ENCODE data around the gene ADCY9.

ADCY9 gene

DNA sequence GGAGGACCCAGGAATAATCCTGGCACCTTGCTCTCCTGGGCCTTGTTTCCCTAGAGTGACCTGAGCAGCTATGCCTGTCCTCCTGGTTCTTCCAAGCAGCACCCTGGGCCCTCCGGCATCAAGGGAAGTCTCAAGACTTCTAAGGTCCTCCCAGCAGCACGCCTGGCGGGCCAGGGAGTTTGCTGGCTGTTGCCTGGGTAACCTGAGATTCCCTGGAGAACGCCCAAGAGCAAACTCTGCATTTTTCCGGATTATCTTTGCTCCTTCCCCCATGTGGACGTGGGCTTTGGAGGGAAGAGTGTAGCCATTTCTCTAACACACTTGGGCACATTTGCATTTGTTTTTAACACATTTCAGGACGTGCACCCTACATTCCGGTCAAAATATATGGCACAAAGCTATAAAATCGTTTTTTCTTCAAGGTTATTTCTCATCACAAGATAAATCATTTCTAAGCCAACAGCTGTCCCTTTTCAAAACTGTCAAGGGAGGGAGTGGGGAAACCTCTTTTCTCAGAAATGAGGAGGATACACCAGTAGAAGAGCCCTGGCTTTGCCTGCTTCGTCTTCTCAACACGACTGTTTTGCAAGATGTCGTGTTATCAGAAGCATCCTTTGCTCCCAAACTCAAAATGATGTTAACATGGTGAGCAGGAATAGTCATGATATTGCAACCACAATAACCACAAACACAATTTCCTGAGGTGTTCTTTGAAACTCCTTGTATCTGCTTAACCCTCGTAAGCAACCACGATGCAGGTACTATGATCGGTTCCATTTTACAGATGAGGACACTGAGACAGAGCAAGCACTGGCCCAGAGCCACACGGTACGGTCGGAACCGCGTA, 116.5 kb downstream of the ADCY9 start:
- DNase-seq, result no peak

GRCh38 chr16:3998793-3999478, 117.3 kb downstream of the ADCY9 start:
- DNase-seq, result no peak

GRCh38 chr16:3997231-3997841, 118.9 kb downstream of the ADCY9 start:
- no peak for DNase-seq

DNA sequence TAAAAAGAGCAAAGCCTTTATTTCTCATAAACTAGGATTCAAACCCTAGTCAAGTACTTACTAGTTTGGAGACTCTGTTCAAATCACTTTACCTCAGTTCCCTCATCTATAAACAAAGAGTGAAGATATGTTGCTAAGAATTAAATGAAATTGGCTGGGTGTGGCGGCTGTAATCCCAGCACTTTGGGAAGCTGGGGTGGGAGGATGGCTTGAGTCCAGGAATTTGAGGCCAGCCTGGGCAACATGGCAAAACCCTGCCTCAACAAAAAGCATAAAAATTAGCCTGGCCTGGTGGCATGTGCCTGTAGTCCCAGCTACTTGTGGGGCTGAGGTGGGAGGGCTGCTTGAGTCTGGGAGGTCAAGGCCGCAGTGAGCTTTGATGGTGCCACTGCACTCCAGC, 121.2 kb downstream of the ADCY9 start:
- DNase-seq, result no peak

DNA sequence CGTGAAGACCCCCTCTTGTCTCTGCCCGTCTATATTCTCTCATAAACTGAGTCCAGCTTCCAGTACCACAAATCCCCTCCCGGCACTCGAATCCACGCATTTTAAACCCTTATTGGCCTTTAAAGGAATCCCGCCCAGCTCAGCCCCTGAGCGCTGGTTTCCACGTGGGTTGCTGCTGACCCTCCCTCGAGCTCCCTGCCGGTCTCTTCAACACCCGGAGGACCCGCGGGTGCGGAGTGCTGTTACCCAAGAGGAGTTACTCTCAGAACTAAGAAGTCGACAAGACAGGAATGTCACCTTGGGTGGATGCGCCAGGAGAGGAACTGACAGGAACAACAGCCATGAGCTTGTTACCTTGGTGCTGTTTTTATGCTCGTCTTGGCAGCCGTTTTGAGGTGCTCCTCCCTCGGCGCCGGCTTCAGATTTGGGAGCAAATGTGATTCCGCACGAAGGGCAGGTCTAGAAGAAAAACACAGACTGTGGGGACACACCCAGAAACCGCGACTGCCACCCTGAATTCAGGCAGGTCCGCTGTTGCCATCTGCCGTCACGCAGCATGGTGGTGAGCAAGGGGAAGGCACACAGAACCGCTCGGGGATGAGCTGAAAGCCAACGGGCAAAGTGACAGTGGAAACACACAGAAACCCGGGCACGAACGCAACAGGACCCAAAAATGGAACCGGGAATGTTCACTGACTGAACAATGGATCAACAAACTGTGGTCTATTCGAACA, 123.0 kb downstream of the ADCY9 start:
- no peak for DNase-seq

- DNase-seq, result peak; percentile 65
Observed at GRCh38 chr16:3992297-3993051, 123.8 kb downstream of the ADCY9 start.

DNA sequence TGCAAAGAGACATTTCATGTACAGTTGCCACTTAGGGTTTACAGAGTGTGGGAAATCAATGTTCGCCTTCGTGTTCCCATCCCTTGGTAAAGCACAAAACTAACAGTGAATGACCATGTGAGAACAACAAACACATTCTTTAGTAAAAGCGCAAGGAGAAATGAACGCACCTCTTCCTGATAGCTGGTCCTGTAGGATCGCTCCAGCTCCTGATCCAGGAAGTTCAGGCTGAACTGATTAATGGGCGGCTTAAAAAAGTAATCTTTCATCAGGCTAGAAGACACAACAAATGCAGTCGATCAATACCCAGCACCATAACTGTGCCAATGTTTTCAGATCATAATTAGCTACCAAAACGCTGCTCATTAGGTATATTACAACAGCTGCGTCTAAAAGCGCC, 127.4 kb downstream of the ADCY9 start:
- DNase-seq, result no peak

DNA sequence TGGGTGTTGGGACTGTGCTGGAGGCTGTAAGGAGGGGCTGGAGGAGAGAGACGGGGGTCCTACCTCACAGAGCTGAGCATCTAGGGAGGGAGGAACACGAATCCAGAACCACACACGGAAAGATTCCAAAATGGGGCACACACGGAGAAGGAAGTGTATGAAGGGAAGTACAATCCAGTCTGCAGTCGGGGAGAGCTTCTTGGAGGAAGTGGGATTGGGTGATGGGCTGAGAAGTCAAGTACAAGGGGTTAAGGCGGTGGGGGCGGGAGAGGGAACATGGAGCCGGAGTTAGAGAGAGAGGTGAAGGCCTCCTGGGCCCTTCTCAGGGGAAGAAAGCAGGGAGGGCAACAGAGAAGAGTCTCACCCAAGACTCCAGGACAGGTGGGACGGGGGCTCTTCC, 128.2 kb downstream of the ADCY9 start:
- no peak for DNase-seq

- DNase-seq, result no peak
Observed at GRCh38 chr16:3987231-3987630, 129.0 kb downstream of the ADCY9 start.

DNA sequence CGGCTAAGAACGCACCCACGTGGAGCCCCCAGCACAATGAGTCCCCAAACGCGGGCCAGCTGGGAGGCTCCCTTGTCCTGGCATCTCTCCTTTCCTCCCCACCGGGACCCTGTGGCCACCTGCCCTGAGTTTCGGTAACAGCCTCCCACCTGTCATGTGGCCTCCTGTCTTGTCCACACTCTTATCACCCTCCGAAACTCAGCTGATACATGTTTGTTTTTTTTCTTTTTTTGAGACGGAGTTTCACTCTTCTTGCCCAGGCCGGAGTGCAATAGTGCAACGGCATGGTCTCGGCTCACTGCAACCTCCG, 130.1 kb downstream of the ADCY9 start:
- no peak for DNase-seq

DNA sequence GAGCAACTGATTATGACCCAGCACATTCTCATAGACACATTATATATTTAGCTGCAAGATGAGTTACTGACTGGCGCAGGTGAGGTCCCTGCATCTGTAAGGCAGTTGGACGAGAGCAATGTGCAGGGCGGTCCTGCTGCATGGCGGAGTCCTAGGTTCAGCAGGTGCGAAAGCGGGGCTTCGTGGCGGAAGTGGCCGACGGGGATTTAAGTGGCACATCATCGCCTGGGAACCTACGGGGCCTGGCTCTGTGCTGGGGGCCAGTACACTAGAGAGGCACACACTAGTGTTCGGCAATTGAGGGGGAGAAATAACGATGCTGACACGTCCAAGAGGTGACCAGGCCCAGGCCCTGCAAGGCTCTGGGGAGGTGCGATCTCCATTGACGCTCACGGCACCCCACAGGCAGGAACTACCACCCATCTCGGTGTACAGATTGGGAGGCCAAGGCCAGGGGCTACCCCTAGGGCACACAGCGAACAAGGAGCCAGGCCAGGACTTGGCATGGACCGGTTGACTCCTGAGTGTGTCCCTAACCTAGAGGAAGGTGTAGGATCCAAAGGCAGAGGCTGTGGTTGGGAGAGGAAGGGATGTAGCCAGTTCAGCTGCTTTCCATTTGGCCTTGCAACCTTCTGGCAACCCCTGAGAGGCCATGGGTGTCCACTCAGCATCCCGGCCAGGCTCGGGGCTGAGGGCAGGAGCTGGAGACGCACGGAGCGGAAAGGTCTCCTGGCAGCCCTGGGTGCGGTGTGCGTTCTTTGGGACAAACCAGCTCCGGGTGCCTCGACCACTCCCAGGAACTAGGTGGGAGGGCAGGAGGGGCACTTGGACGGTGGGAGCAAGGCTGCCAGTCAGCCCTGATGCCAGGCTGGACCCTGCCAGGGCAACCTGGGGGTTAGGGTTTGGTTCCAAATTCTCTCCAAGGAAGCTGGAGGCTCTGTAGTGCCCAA, 131.9 kb downstream of the ADCY9 start:
- no peak for DNase-seq

DNA sequence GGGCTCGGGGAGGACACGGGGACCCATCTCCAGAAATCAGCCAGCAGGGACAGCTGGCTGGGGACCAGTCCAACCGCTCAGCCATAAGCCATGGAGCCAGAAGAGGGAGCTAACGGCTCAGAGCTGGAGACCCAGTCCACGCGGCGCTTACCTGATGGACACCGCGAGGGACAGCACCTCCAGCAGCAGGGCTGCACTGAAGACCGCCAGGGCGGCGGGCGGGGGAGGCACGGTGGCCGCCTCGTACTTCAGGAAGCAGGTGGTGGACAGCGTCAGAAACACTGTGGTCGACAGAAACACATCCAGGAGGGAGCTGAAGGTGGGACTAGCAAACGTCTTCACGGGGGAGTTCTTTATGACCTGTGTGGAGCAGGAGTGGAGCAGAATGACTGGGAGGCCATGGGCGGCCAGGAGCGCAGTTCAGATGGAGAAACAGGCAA, 133.1 kb downstream of the ADCY9 start:
- peak; percentile 30 for DNase-seq

GRCh38 chr16:3982216-3982615, 134.0 kb downstream of the ADCY9 start:
- DNase-seq, result no peak

GRCh38 chr16:3980253-3981111, 135.8 kb downstream of the ADCY9 start:
- no peak for DNase-seq

- DNase-seq, result no peak
Observed at GRCh38 chr16:3979518-3979917, 136.7 kb downstream of the ADCY9 start.

DNA sequence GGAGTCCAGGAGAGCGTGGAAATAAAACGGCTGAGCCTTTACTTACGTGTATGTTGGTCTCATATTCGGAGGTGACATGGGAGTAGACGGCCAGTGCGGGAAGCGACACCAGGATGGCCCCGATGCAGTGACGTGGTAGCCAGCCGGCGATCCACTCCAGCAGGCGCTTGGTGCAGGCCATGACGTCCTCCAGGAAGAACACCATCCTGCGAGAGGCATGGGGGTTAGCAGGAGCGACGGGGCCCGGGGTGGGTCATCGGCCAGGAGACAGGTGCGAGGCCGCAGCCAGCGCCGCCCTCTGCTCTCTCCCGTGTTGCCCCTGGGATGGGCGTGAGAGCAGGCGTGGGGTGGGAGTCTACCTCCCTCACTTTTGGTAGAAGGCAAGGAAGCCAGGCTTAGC, 137.2 kb downstream of the ADCY9 start:
- DNase-seq, result no peak

DNA sequence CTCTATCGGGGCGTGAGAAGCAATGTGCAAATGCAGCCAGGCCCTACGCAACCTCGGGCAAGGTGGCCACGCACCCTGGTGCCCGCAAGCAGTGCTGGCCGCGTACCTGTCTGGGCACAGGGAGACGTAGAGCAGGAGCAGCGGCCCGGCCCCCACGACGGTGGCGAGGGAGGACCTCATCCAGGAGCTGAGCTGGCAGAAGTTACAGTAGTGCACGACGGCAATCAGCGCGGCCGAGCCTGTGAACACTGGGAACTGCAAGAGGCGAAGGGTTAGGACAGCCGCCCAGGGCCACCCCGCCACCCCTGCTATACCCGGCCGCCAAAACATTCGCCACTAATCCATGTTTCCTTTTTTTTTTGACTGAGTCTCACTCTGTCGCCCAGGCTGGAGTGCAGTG, 138.9 kb downstream of the ADCY9 start:
- DNase-seq, result no peak

GRCh38 chr16:3974751-3975150, 141.5 kb downstream of the ADCY9 start:
- DNase-seq, result no peak

DNA sequence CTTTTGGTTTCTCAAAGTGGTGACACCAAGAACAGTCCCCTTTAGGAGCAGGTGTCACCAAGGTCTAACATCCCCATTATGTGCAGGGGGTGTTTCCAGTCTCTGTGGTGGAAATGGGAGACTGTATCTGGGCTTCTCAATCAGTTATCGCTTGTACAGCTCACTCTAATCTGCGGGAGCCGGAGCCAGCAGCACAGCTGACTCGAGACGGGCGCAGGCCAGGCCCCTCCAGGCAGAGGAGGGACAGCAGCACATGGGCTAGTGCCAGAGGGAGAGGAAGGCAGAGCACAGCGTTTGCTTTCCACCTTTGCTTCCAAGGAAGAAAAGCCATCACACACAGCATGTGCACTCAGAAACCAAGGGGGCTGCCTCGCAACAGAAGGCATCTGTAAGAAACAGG, 144.5 kb downstream of the ADCY9 start:
- no peak for DNase-seq

DNA sequence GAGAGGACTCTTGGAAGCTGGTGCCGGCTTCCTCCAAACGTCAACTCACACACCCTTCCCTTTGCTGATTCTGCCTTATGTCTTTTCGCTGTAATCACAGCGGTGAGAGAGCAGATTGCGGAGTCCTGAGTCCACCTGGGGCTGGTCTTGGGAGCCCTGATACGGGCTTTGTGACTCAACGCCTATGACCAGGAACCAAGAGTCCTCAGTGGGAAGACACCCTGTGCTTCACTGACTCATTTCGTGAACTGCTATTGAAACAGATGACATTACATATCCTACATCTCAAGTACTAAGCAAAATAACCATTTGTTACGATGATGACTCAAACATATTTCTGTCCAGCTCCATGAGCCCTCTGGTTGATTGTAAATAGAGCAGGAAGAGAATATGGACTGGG, 145.0 kb downstream of the ADCY9 start:
- no peak for DNase-seq

- DNase-seq, result no peak
Observed at GRCh38 chr16:3968551-3968950, 147.7 kb downstream of the ADCY9 start.

Measured in NCI-H774 (cell line).